GM12891 (cell line): ENCODE data around the gene CCDC88C.

ENCODE experiments used
- DNase-seq: peaks from one replicate; pipeline ENCODE4 v3.0.0; 2011; ENCODE audit warnings: low spot score; ENCODE audit not compliant: insufficient read length
- FAIRE-seq: peaks from 2 replicates; lab custom pipeline; 2011; peaks lifted over from hg19 to GRCh38; lab: Jason Lieb, UNC
- PAX5 ChIP-seq: IDR thresholded peaks from 2 replicates; pipeline ENCODE4 v1.6.1; 2011; ENCODE audit warnings: low read length, moderate library complexity, mild to moderate bottlenecking; ENCODE audit not compliant: insufficient read depth, severe bottlenecking
- POLR2A ChIP-seq: IDR thresholded peaks from 2 replicates; pipeline ENCODE4 v1.6.1; 2011; ENCODE audit warnings: low read depth, low read length, control low read depth
- POLR2AphosphoS5 ChIP-seq: IDR thresholded peaks from 2 replicates; pipeline ENCODE4 v1.6.1; 2011; ENCODE audit warnings: low read depth, low read length, control low read depth
- POU2F2 ChIP-seq: IDR thresholded peaks from 2 replicates; pipeline ENCODE4 v1.6.1; 2011; ENCODE audit warnings: low read depth, mild to moderate bottlenecking, control low read depth, low read length, moderate library complexity
- SPI1 ChIP-seq: IDR thresholded peaks from 2 replicates; pipeline ENCODE4 v1.6.1; 2011; ENCODE audit warnings: low read depth, low read length, control low read depth
- TAF1 ChIP-seq: IDR thresholded peaks from 2 replicates; pipeline ENCODE4 v1.6.1; 2011; ENCODE audit warnings: low read depth, low read length, control low read depth

CCDC88C gene

GRCh38 chr14:91399868-91400640, 17.6 kb downstream of the CCDC88C start:
- DNase-seq (no peak), FAIRE-seq (no peak)
- no peak for TF ChIP-seq POLR2AphosphoS5
- TF ChIP-seq TAF1, result 0 out of 2 replicates have a peak, but pooled peaks have one; percentile 10
- TF ChIP-seq POU2F2, result no peak
- no peak for TF ChIP-seq POLR2A
- TF ChIP-seq PAX5, result no peak
- TF ChIP-seq SPI1, result peak; percentile 90

GRCh38 chr14:91398707-91399106, 18.9 kb downstream of the CCDC88C start:
- no peak for DNase-seq
- no peak for FAIRE-seq
- TF ChIP-seq POLR2AphosphoS5 (no peak), SPI1 (no peak), PAX5 (no peak), POU2F2 (no peak), POLR2A (no peak), TAF1 (no peak)

GRCh38 chr14:91397965-91398591, 19.5 kb downstream of the CCDC88C start:
- DNase-seq (no peak), FAIRE-seq (no peak)
- TF ChIP-seq TAF1, result no peak

- FAIRE-seq (peak; percentile 89), DNase-seq (peak; percentile 78)
- TF ChIP-seq SPI1 (peak; percentile 34; the same call in 1 of the 2 replicates), POU2F2 (peak; percentile 63; the same call in 1 of the 2 replicates), POLR2A (0 out of 2 replicates have a peak, but pooled peaks have one; percentile 34), TAF1 (no peak)
These were observed 20.4 kb downstream of the CCDC88C start for GRCh38 chr14:91396959-91397815.

GRCh38 chr14:91396013-91396660, 21.5 kb downstream of the CCDC88C start:
- TF ChIP-seq POU2F2 (no peak), POLR2A (no peak), POLR2AphosphoS5 (no peak), SPI1 (peak; percentile 29; the same call in 1 of the 2 replicates), TAF1 (no peak), PAX5 (no peak)
- no peak for DNase-seq
- peak; percentile 31 for FAIRE-seq

- FAIRE-seq (peak; percentile 47), DNase-seq (no peak)
- TF ChIP-seq POLR2A, result no peak
- no peak for TF ChIP-seq POLR2AphosphoS5
- no peak for TF ChIP-seq TAF1
- no peak for TF ChIP-seq SPI1
- no peak for TF ChIP-seq POU2F2
- TF ChIP-seq PAX5, result no peak
These were observed 22.2 kb downstream of the CCDC88C start for GRCh38 chr14:91395466-91395865.

- DNase-seq (no peak), FAIRE-seq (no peak)
- TF ChIP-seq SPI1, result no peak
- no peak for TF ChIP-seq POLR2AphosphoS5
- no peak for TF ChIP-seq TAF1
- TF ChIP-seq POLR2A, result no peak
- no peak for TF ChIP-seq POU2F2
These were observed 23.2 kb downstream of the CCDC88C start for GRCh38 chr14:91394105-91395081.

- TF ChIP-seq TAF1, result no peak
- TF ChIP-seq SPI1, result peak; percentile 80
- no peak for TF ChIP-seq POU2F2
- FAIRE-seq, result peak; percentile 35
- no peak for DNase-seq
These were observed 24.9 kb downstream of the CCDC88C start for GRCh38 chr14:91392623-91393303.
